Ovary (tissue), 3 donors: ENCODE measurements around the gene ASTL.

ENCODE experiments used
- CTCF ChIP-seq, 3 donors: fragments of 450-650 bp in 2 of 3; fragments of 200-600 bp in 1 of 3; IDR thresholded peaks; one replicate each; pipeline versions ENCODE4 v1.5.1 to v1.8.0; 2016 to 2022; ENCODE audit warnings: antibody characterized with exemption in 3 of 3, mild to moderate bottlenecking in 1 of 3
- POLR2A ChIP-seq: fragments of 450-650 bp; IDR thresholded peaks from one replicate; pipeline ENCODE4 v1.6.1; 2017; ENCODE audit warnings: antibody characterized with exemption, mild to moderate bottlenecking, moderate library complexity
- donor health status: DM: no; HTN: no; CAD: no.

DNA sequence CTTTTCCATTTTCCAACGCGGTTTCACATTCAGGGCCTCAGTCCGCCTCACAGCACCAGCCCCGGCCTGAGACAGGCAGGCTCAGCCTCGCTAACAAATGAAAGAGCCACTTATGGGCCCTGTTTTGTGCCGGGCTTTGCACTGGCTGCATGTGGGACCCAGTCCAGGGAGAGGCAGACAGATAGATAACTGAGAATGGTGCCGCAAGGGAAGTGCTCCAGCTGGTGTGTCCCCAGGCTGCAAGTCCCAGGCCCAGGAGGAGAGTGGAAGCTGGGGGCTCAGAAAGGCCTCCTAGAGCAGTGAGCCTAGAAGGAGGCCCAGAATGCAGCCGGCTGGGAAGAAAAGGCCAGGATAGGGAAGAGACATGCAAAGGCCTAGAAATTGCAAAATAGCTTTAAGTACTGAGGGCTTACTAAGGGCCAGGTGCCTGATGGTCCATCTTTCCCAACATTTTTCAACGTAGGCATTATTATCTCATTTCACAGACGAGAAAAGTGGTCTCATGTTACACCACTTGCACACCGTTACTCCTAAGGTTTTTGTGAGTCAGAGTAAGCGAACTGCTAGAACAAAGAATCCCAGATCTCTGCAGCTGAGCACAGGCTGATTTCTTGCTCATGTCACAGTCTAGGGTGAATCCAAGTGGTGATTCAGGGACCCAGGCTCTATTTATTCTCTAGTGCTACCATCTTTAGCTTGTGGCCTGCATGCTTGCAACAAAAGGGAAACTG lies 47.9 kb downstream of the ASTL start:
- TF ChIP-seq CTCF (IDR thresholded peaks at IDR 0.05) (no peak), POLR2A (no peak)
